Immature natural killer cell (primary cell): Measurements from ENCODE around the gene YJU2. TPM values are rescaled to one million over a fixed set of nuclear protein-coding genes. Genes with fewer than 3 reads are reported as not detected.

Experiments
- DNase-seq, 3 donors: peaks; one replicate each; pipeline ENCODE4 v3.0.0; 2022; ENCODE audit warnings: mixed read lengths in 1 of 3
- H3K27ac Mint-ChIP-seq, 6 donors: one replicate each; pipeline ENCODE4 v1.8.0; 2020; ENCODE audit warnings: mixed read lengths in 6 of 6, mild to moderate bottlenecking in 5 of 6, inconsistent platforms in 4 of 6, moderate library complexity in 3 of 6
- H3K27me3 Mint-ChIP-seq, 3 donors: one replicate each; pipeline ENCODE4 v1.8.0; 2020 to 2021; ENCODE audit warnings: low read depth in 3 of 3, mild to moderate bottlenecking in 3 of 3, mixed read lengths in 3 of 3, moderate library complexity in 3 of 3, inconsistent platforms in 1 of 3
- H3K36me3 Mint-ChIP-seq, 3 donors: one replicate each; pipeline ENCODE4 v1.8.0; 2020; ENCODE audit warnings: mixed read lengths in 3 of 3, inconsistent platforms in 2 of 3, mild to moderate bottlenecking in 2 of 3
- H3K4me1 Mint-ChIP-seq, 2 donors: one replicate each; pipeline ENCODE4 v1.8.0; 2020; ENCODE audit warnings: inconsistent platforms in 2 of 2, mild to moderate bottlenecking in 2 of 2, mixed read lengths in 2 of 2, moderate library complexity in 1 of 2
- H3K4me3 Mint-ChIP-seq, 5 donors: one replicate each; pipeline ENCODE4 v1.8.0; 2020; ENCODE audit warnings: mild to moderate bottlenecking in 5 of 5, mixed read lengths in 5 of 5, inconsistent platforms in 3 of 5, moderate library complexity in 3 of 5
- H3K9me3 Mint-ChIP-seq, 6 donors: one replicate each; pipeline ENCODE4 v1.8.0; 2020; ENCODE audit warnings: mild to moderate bottlenecking in 6 of 6, mixed read lengths in 6 of 6, inconsistent platforms in 4 of 6, moderate library complexity in 3 of 6
- polyA plus RNA-seq, 3 donors: library from polyadenylated mRNA; unstranded; fragments of 300-500 nt; fragmentation: Illumina TruSeq; gene quantifications; one replicate each; pipeline ENCODE4 v1.2.3, GENCODE V29; 2021

The YJU2 gene
- polyA plus RNA-seq, 3 donors from 2014 or later = 13.8 to 42.4 (median 16.9) TPM

DNA sequence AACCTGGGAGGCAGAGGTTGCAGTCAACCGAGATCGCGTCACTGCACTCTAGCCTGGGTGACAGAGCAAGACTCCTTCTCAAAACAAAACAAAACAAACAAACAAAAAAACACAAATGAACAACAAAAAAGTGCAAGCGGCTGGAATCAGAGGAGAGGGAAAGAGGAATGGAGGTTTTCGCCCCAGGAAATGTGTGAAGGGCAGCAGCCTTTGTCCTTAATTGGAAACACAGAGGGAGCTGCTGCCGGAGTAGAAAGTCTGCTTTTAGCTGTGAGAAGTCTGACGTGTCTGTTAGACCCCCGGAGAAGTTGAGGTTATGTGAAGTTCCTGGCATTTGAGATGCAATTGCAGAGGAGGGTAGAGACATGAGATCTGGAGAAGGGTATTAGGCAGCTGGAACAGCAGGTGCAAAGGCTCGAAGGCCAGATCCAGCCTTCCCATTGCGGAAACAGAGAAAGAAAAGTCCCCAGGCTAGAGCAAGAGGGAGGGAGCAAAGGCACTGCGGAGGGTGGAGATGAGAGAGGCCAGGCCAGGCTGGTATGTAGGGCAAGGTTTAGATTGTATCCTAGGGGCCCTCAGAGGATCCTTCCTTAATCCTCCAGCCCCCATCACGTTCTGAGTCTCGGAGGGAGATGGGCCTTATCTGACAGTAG is 54.8 kb downstream of the YJU2 start:
- Mint-ChIP-seq H3K27ac (peak overlapping the region; percentile 86 to 92 (median 90)), H3K27me3 (peaks cover 0 to 8% (median 7%) of the 10 kb centered on the region in 3 donors), H3K4me3 (peak overlapping the region; percentile 85 to 96 (median 89)), H3K36me3 (peaks cover 0 to 5% (median 3%) of the 10 kb centered on the region in 3 donors), H3K4me1 (peaks cover 44 to 60% of the 10 kb centered on the region in 2 donors), H3K9me3 (no peaks in the 10 kb centered on the region)
- peak in 1 of 3 donors; percentile 5 for DNase-seq

DNA sequence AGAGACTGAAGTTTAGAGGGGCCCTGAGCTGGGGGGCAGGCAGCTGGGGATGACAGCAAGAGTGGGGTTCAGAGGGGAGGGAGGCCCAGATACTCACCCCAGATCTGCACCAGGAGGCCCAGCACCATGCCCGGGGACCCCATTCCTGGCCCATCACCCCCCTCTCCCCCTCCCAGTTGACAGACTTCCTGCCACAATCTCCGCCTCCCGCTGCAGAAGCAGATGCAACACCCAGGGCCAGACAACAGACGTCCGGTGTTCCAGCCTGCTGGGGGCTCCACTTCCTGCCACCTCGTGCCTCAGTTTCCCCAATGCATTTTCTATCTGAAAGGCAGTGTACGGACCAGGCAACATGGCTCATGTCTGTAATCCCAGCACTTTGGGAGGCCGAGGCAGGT is 55.4 kb downstream of the YJU2 start, which contains the start of gene TMIGD2:
Gene TMIGD2 (minus strand): TSS at position 147 of the 398 bp plus-strand sequence. CDS start 4 bp downstream, at position 143.
- Mint-ChIP-seq H3K27me3 (peaks cover 0 to 8% (median 7%) of the 10 kb centered on the region in 3 donors), H3K27ac (peak within 1 kb of the TSS; percentile 86 to 95 (median 90)), H3K4me1 (peaks cover 44 to 60% of the 10 kb centered on the region in 2 donors), H3K9me3 (no peaks in the 10 kb centered on the region), H3K36me3 (peaks cover 0 to 5% (median 3%) of the 10 kb centered on the region in 3 donors), H3K4me3 (peak within 1 kb of the TSS; percentile 85 to 96 (median 89))
- peak; percentile 35 to 38 (median 37) for DNase-seq

DNA sequence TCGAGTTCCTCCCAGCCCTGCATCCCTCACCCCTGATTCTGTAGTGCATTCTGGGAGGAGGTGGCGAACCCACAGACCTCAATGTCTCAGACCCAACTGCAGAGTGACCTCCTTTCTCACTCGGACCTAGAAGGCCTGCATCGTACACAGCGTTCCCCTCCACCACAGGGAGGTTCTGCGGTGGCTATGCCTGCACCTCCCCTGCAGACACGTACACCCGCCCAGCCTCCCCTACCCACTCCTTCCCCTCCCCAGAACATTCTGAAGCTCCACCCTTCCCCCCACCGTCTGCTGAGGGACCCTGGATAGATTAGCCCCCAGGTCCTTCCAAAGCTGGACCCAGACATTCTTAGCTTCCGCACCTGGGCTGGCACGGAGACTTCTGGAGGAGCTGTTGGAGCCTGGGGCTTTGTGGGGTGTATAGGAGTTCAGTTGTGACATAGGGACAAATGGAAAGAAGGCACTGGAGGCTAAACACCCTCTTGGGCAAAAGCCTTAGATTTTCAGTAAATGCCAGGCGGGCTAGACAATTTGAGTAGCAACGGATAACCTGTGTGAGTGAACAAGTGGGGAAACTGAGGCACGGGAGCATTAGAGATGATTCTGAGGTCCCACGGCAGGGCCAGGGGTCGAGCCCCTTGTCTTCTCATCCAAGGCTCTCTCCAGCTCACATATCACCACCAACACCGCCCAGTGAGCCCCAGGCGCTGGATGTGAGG is 57.1 kb downstream of the YJU2 start:
- Mint-ChIP-seq H3K27me3 (peaks cover 0 to 8% (median 6%) of the 10 kb centered on the region in 3 donors), H3K4me1 (peaks cover 39 to 49% of the 10 kb centered on the region in 2 donors), H3K27ac (peak overlapping the region; percentile 81 to 95 (median 92)), H3K4me3 (peak overlapping the region; percentile 79 to 96 (median 85)), H3K9me3 (no peaks in the 10 kb centered on the region), H3K36me3 (peaks cover 0 to 3% (median 0%) of the 10 kb centered on the region in 3 donors)
- DNase-seq = peak; percentile 68 to 70 (median 68)

DNA sequence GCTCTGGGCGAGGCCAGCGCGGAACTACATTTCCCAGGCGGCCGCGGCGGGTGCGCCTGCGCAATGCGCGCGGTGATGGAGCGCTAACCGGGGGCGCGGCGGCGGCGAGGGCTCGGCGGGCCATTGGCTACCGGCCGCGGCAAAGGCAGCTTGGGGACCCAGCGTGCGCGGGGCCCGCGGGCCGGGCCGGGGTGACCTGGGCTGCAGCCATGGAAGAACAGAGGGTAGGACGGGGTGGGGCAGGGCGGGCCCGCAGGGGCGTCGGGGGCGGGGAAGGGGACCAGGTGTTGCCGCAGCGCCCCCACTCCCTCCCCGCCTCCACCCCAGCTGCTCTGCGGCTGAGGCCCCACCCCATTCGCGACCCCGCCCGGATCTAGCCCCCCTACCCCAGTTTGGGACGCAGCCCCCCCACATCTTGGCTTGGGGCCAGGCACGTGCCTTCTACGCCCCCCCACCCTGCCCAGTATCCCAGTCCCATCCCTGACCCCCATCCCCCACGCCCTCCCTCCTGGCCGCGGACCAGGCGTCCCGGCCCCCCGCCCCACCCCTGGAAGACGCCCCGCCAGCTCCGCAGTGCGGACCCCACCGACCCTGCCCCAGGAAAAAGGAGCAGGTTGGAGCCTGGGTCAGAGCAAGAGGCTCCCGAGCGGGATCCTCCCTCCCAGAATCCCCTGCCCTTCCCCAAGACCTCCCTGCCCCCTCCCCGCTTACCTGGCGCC is 57.8 kb downstream of the YJU2 start, which contains the start of gene FSD1:
Gene FSD1 (plus strand): TSS at position 61 of the 719 bp plus-strand sequence. CDS start 149 bp downstream, at position 210.
- Mint-ChIP-seq H3K4me3 (peak within 1 kb of the TSS; percentile 79 to 96 (median 85)), H3K27me3 (peaks cover 0 to 8% (median 6%) of the 10 kb centered on the region in 3 donors)

DNA sequence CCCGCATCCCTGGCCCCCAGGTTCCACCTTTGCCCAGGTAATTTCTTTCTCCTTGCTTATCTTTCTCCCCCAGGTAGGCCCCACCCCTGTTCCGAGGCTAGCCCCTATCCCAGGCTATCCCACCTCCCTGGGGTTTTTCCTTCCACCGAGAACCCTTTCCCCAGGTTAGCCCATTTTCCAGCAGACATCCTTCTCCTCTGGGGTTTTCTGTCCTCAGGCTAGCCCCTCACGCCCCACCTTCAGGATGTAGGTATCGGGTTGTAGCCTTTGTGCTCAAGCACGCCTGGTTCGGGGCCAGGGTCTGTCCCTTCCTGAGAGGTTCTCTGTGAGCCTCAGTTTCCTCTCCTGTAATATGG is 58.4 kb downstream of the YJU2 start:
- peak overlapping the region; percentile 47 to 77 (median 58) for H3K4me3 Mint-ChIP-seq
- H3K27me3 Mint-ChIP-seq = peaks cover 0 to 8% (median 6%) of the 10 kb centered on the region in 3 donors
- peak overlapping the region in 1 of 6 donors; percentile 51 for H3K27ac Mint-ChIP-seq
- peaks cover 0 to 3% (median 0%) of the 10 kb centered on the region in 3 donors for H3K36me3 Mint-ChIP-seq
- DNase-seq = no peak
- H3K4me1 Mint-ChIP-seq = peaks cover 37 to 46% of the 10 kb centered on the region in 2 donors
- H3K9me3 Mint-ChIP-seq = no peaks in the 10 kb centered on the region

More for the DNA sequence above, 57.8 kb downstream of the YJU2 start, which contains the start of gene FSD1:
- peak; percentile 69 to 75 (median 70) for DNase-seq
- Mint-ChIP-seq H3K4me1 (peaks cover 37 to 46% of the 10 kb centered on the region in 2 donors), H3K27ac (peak within 1 kb of the TSS; percentile 81 to 95 (median 92)), H3K36me3 (peaks cover 0 to 3% (median 0%) of the 10 kb centered on the region in 3 donors), H3K9me3 (no peaks in the 10 kb centered on the region)

DNA sequence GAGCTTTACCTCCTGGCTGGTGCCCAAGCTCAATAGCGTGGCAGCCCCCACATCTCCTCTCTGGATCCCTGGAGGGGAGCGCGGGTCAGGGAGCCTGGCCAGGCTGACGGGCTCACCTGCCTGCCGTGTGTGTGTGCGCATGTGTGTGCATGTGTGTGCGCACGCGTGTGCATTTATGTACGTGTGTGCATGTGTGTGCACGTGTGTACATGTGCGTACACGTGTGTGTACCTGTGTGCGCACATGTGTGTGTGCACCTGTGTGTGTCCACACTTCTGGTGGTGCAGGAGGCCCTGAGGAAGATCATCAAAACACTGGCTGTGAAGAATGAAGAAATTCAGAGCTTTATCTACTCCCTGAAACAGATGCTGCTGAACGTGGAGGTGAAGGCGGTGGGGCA is 58.8 kb downstream of the YJU2 start:
- peak overlapping the region in 1 of 6 donors; percentile 51 for H3K27ac Mint-ChIP-seq

DNA sequence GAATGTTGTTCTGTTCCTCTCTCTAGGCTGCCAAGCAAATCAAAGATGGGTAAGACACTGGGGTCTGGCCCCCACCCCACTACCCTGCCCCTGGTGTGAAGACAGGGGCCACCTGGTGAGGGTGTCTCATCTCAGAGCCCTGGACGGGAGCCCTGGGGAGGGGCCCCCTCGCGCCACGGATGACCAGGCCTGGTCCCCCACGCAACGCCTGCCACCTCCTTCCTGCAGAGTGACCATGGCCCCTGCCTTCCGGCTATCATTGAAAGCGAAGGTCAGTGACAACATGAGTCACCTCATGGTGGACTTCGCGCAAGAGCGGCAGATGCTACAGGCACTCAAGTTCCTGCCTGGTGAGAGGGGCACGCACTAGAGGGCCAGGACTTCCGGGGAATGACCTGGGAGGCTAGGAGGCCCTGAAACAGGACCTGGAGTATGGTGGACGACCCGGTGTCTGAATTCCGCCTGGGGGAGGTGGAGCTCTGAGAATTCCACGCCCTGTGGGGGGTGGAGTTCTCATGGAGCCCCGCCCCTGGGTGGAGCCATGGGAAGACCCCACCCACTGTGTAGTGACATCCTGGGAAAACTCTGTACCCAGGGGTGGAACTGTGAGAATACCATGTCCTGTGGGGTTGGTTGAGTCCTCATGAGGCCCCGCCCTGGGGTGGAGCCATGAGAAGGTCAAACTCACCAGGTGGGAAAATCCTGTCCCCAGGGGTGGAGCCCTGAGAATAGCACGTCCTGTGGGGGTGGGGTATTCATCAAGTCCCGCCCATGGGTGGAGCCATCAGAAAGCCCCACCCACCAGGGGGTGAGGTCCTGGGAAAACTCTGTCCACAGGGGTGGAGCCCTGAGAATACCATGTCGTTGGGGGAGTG is 63.6 kb downstream of the YJU2 start:
- H3K9me3 Mint-ChIP-seq = no peaks in the 10 kb centered on the region
- H3K27ac Mint-ChIP-seq = no peak overlapping the region

More for the DNA sequence above, 58.8 kb downstream of the YJU2 start:
- peak overlapping the region; percentile 47 to 77 (median 58) for H3K4me3 Mint-ChIP-seq
- H3K4me1 Mint-ChIP-seq = peaks cover 33 to 43% of the 10 kb centered on the region in 2 donors
- peaks cover 0 to 8% (median 6%) of the 10 kb centered on the region in 3 donors for H3K27me3 Mint-ChIP-seq
- no peaks in the 10 kb centered on the region for H3K9me3 Mint-ChIP-seq
- no peak for DNase-seq
- H3K36me3 Mint-ChIP-seq = peaks cover 0 to 3% (median 0%) of the 10 kb centered on the region in 3 donors

DNA sequence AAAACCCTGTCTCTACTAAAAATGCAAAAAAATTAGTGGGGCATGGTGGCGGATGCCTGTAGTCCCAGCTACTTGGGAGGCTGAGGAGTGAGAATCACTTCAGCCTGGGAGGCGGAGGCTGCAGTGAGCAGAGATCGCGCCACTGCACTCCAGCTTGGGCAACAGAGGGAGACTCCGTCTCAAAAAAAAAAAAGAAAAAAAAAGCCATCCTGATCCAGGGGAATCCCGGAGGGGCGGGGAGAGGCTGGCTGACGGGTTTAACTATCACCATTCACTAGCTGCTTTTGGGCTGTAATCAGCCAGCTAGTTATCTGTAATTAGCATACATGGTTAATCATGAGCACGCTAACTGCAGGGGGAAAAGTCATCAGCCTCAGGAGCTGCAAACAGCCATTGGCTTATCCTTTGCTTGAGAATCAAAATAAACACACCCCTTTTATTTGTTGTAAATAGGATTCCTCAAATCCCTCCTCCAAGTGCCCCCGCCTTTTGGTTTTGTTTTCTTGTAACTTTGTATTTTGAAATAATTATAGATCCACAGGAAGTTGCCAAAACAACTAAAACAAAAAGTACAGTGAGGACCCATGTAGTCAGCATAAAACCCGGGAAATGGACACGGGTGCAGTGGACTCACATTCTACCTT is 67.1 kb downstream of the YJU2 start:
- no peak for DNase-seq
- Mint-ChIP-seq H3K36me3 (peaks cover 0 to 8% (median 8%) of the 10 kb centered on the region in 3 donors), H3K4me3 (no peak overlapping the region), H3K9me3 (no peaks in the 10 kb centered on the region), H3K27ac (no peak overlapping the region), H3K4me1 (no peaks in the 10 kb centered on the region), H3K27me3 (peaks cover 0 to 6% (median 0%) of the 10 kb centered on the region in 3 donors)

More for the DNA sequence above, 63.6 kb downstream of the YJU2 start:
- Mint-ChIP-seq H3K4me1 (peaks cover 0 to 7% of the 10 kb centered on the region in 2 donors), H3K27me3 (peaks cover 0 to 5% (median 2%) of the 10 kb centered on the region in 3 donors), H3K36me3 (peaks cover 0 to 3% (median 0%) of the 10 kb centered on the region in 3 donors), H3K4me3 (no peak overlapping the region)
- DNase-seq = peak in 1 of 3 donors; percentile 7

DNA sequence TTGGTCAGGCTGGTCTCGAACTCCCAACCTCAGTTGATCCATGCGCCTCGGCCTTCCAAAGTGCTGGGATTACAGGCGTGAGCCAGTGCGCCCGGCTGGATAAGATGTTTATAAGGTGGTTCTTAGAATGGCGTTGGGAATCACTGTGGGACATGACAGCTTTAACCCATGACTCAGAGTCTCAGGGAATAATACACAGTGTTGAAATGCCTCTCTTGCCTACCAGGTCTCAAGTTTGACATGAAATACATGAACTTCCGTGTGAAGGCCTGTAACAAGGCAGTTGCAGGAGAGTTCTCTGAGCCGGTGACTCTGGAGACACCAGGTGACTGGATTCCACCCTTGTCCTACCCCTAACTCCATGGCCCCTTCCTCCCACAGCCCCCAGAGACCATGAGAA is 70.1 kb downstream of the YJU2 start:
- Mint-ChIP-seq H3K4me3 (no peak overlapping the region), H3K27me3 (peaks cover 0 to 4% (median 0%) of the 10 kb centered on the region in 3 donors), H3K27ac (no peak overlapping the region), H3K9me3 (no peaks in the 10 kb centered on the region), H3K4me1 (no peaks in the 10 kb centered on the region), H3K36me3 (peaks cover 0 to 16% (median 8%) of the 10 kb centered on the region in 3 donors)
- no peak for DNase-seq

DNA sequence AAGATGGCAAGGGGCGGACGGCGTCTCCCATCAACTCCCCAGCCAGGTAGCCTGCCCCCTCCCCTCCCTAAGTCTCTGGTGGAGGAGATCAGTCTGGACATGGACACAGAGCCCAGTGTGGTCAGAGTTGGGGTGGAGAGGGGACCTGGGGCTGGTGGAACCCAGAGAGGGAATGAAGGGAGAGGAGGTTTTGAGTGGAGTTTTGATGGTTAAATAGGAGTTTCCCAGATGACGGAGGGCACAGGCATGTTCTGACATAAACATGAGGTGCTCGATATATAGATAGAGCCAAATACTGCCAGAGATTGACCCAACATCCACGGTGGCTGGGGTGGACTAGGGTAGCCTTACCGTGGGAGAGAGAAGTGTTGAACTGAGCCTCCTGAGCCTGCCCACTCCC is 71.6 kb downstream of the YJU2 start:
- no peaks in the 10 kb centered on the region for H3K9me3 Mint-ChIP-seq
- H3K4me3 Mint-ChIP-seq = no peak overlapping the region
- DNase-seq = no peak
- H3K27me3 Mint-ChIP-seq = peaks cover 0 to 4% (median 0%) of the 10 kb centered on the region in 3 donors
- H3K4me1 Mint-ChIP-seq = no peaks in the 10 kb centered on the region
- H3K36me3 Mint-ChIP-seq = peaks cover 0 to 16% (median 8%) of the 10 kb centered on the region in 3 donors
- no peak overlapping the region for H3K27ac Mint-ChIP-seq
